HG03025 (cell line): ENCODE measurements around the gene DIPK1B.
"Not testable (repeated sequence)": the region's sequence is repeated elsewhere in the genome, so short reads cannot be mapped to it uniquely, and the experiment has no call there.

ENCODE experiments used
- ATAC-seq: cut with Tn5 transposase; IDR thresholded peaks from one replicate; pipeline ENCODE4 v1.9.1; 2021; ENCODE audit warnings: mild to moderate bottlenecking, moderate library complexity; ENCODE audit not compliant: unreplicated experiment, low FRiP score

Gene DIPK1B

GRCh38 chr9:136697821-136698526 is 14.4 kb upstream of the DIPK1B start:
- ATAC-seq = no peak

DNA sequence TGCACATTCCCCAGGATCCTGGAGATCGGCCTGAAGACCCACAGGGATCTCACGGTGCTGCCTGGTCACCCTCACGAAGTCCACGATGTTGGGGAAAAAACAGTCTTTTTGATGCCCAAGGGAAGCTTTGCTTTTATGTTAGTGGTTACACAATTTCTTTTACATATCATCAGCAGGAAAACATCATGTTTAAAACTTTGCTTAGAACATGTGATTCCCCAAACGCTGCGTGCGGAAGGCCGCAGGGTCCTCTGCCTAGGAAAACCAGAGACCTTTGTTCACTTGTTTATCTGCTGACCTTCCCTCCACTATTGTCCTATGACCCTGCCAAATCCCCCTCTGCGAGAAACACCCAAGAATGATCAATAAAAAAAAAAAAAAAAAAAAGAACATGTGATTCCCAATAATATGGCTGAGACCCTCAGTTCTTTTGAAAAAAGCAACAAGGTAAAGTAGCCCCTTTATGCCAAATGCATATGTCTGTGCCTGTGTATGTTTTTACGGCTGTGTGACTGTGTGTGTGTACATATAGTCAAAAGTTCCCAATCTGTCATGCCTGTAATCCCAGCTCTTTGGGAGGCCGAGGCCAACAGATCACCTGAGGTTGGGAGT is 13.6 kb upstream of the DIPK1B start:
- no peak for ATAC-seq

DNA sequence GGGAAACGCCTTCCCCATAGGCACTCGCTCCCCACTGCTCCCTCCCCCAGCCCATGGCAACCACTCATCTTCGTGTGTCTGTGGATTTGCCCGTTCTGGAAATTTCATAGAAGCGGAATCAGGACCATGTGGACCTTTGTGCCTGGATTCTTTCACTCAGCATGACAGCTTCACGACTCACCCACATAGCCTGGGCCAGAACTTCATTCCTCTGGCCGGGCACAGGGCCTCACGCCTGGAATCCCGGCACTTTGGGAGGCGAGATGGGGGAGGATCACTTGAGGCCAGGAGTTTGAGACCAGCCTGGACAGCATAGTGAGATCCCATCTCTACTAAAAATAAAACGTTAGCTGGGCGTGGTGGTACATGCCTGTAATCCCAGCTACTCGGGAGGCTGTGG is 12.1 kb upstream of the DIPK1B start:
- ATAC-seq = no peak

GRCh38 chr9:136700959-136701667 is 11.3 kb upstream of the DIPK1B start:
- ATAC-seq = no peak

GRCh38 chr9:136701668-136702053 is 10.7 kb upstream of the DIPK1B start:
- no peak for ATAC-seq

- ATAC-seq = no peak
Observed at GRCh38 chr9:136703276-136703860, 9.0 kb upstream of the DIPK1B start.

DNA sequence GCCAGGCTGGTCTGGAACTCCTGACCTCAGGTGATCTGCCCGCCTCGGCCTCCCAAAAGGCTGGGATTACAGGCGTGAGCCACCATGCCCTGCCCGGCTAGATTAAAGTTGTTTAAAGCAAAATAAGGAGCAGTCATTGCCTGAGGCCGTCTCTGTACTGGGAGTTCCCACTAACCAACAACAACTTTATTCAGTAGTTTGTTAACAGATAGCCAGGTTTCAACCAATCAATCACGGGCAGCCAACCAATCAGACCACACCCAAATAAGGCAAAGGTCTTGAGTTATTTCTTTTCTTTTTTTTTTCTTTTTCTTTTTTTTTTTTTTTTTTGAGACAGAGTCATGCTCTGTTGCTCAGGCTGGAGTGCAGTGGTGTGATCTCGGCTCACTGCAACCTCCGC is 7.6 kb upstream of the DIPK1B start:
- not testable (repeated sequence) for ATAC-seq

DNA sequence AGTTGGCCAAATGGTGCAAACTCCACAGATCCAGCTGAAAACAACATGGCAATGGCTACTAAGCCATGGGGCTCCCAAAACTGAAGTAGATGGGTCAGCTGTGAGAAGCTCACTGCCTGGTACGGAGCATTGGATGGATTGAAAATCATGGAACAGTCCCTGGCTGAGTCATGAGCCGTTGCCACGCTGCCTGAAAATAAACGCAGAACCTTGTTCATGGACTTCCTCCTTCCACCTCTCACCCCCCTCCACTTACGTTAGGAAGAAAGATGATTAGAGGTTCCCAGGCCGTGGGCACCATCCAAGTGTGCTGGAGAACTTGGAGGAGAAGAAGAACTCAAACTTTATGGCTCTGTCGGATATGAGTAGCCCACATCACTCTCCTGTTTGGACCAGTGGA is 6.8 kb upstream of the DIPK1B start:
- no peak for ATAC-seq

- no peak for ATAC-seq
Observed at GRCh38 chr9:136707011-136707410, 5.4 kb upstream of the DIPK1B start.

DNA sequence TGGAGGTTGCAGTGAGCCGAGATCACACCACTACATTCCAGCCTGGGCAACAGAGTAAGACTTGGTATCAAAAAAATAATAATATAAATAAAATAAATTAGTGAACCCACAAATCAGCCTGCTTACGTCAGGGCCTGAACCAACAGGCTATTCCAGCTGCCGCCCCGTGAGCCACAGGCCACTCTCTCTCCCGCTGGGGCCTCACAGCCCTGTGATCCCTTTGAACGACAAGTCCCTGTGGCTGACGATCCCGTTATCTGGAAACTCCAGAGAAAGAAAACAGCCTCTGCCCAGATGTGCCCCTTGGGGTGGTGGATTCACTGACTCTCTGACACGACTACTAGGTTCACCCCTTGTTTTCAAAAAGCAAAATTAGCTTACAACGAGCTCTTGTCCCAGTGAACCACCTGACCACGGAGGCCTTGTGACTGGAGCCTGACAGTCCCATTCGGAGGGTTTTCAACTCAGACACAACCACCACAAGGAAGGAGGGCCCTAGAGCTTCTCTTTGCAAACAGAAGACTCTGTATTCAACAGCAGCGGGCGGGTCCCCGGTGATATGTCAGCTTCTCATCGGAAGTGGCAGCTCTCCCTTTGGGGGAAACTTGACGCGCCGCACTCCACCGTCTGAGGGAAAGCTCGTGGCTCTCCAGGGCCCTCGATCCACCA is 4.4 kb upstream of the DIPK1B start:
- no peak for ATAC-seq

DNA sequence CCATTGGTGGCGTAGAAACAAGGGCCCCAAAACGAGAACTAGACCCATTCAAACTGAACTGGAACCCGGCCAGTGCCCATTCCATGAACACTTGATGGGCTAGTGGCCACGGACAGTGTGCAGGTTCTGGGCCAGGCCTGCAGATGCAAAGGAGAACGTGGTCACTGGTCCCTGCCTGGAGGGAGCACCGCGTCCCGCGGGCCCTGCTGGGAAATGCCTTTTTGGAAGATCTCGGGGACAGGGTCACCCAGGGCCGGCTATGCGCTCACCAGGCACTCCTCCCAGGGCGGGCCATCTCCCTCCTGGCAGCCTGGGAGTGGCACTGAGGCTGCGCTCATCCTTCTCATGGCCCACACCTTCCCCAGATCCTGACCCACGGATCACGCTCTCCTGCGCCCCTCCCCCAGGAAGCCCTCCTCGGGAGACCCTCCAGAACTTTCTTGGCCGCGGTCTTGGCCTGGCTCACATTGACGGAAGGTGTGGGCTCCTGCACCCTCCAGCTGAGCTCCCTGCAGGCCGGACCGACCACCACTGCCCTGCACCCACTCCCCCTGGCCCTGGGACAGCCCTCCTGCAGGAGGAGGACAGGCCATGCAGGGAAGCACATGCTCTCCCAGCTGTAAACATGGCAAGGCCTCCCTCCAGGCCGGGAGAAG is 2.8 kb upstream of the DIPK1B start:
- no peak for ATAC-seq

DNA sequence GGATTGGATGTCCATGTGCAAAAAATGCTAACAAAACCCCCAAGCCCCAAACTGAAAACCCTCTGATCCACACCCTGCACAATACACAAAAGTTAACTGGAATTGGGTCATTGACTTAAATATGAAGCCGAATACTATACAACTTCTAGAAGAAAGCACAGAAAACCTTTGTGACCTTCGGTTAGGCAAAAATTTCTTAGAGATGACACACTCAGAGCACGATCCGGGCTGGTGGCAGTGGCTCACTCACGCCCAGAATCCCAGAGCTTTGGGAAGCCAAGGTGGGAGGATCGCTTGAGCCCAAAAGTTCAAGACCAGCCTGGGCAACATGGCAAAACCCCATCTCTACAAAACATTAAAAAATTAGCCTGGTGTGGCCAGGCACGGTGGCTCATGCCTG is 1.8 kb upstream of the DIPK1B start:
- no peak for ATAC-seq

DNA sequence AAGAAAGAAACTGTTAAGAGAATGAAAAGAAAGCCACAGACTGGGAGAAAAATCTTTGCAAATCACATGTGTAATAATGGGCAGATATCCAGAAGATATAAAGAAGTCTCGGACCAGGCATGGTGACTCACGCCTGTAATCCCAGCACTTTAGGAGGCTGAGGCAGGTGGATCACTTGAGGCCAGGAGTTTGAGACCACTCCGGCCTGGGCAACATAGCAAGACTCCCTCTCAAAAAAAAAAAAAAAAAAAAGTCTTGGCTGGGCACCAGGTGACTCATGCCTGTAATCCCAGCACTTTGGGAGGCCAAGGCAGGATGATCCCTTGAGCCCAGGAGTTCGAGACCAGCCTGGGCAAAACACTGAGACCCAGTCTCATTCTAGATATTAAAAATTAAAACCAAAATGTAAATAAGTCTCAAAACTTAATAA is 1.1 kb upstream of the DIPK1B start:
- not testable (repeated sequence) for ATAC-seq

DNA sequence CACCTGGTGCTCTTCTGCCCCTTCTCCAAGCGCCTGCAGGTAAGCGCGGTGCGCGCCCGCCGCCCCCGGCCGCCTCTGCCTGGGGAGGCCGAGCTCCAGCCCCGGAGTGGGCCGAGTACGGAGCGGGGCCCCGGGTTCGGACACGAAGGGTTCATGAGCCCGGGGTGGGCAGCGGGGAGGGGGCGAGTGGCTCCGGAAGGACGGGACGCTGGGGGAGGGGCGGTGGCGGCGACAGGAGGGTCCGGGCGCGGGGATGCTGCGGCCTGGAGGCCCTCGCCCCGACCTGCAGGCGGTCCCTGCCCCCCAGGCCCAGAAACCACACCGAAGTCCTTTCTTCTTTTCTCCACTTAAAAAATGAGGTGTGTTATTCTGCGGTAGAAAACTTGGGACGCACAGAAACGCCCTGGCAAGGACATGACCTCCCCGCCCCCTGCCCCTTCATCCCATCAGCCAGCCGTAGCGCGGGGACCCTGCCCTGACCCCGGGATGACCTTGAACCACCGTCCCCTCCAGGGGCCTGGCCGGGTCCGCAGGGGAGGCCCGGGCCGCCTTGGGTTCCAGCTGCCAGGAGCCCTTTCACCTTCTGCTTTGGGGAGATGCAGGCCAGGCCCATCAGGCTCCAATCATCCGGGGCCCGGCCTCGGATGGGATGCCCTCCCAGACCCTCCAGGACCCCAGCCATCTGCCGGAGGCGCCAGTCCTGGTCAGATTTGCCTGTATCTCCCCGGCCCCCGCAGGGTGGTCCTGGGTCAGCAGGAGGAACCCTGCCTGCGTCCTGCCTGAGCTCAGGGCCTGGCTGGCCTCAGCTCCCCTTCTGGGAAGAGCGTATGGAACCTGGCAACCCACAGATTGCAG is 545 bp downstream of the DIPK1B start:
- no peak for ATAC-seq

DNA sequence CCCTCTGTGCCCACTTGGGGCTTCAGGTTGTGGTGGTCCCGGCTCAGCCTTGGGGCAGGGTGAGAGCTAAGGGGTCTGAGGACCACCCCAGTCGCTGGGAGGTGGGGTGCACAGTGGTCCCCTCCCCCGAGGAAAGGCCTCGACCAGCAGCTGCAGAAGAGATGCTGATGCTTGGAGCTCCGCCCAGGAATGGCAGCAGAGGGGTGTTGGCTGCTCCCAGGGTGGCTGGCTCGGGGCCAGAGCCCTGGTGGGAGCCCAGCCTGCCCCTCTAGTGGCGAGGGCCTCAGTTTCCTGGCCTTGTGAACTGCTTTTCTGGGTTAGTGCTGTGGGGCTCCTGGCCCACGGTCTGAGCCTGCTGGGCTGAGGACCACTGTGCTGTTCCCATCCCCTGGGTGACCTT is 1.2 kb downstream of the DIPK1B start:
- ATAC-seq = no peak

- ATAC-seq = no peak
Observed at GRCh38 chr9:136714096-136714892, 1.9 kb downstream of the DIPK1B start.

DNA sequence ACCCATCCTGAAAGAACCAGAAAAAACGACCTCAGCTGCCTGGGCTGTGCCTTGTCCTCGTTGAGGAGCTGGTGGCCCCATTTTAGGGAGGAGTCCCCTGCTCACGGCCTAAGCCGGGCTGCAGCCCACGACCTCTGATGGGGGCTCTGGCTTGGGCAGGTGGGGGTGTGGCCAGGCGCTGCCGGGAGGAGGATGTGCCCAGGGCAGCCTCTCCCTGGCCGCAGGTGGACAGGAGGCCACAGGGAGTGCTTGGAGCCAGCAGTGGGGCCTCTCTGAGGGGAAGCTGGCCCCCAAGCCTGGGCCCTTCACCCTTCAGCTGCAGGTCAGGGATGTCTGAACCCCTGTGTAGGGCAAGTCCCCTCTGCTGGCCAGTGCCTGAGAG is 2.5 kb downstream of the DIPK1B start:
- no peak for ATAC-seq

GRCh38 chr9:136717399-136717798 is 5.0 kb downstream of the DIPK1B start:
- ATAC-seq = no peak
